ENCODE data around the gene ONECUT3.

DNA sequence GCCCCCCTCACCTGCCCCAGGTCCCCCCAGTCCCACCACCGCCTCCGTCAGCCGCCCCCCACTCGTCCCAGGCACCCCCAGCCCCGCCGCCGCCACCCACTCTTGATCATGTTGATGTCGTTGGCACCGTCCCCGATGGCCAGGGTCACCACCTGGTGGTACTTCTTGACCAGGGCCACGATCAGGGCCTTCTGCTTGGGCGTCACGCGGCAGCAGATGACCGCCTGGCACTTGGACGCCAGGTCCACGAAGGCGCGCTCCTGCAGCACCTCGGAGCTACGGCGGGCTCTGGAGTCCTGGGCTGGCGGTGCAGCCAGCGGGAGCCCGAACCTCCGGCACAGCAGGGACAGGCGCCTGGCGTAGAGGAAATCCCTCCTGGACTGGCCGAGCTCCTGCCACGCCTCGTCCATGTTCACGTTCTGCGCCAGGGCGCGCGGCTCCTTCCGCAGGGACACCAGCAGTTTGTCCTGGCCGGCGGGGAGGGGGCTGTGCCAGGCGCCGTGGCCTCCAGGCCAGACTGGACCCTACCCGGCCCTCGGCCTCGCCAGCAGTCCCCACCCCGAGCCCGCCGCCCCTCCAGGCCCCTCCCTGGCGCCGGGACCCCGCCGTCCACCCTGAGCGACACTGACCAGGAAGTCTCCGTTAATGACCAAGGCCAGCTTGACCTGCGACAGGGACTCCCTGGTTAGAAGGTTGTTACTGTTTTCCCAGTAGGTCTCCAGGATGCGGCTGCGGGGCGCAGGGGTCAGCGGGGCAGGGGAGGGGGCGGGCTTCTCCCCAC is 36.1 kb downstream of the ONECUT3 start:
- TF ChIP-seq POLR2A (IDR thresholded peaks at IDR 0.05; ENCODE audit: low read depth, low read length) (no peak), POLR2AphosphoS5 (IDR thresholded peaks at IDR 0.05; ENCODE audit: low read depth, low read length) (no peak), POU2F2 (IDR thresholded peaks at IDR 0.05; ENCODE audit: low read depth, low read length) (no peak), TAF1 (IDR thresholded peaks at IDR 0.05; ENCODE audit: low read depth, low read length) (no peak), SPI1 (IDR thresholded peaks at IDR 0.05; ENCODE audit: low read depth, low read length) (no peak)
